ENCODE results near the gene TXNDC12.
"Not testable (repeated sequence)": the region's sequence is repeated elsewhere in the genome, so short reads cannot be mapped to it uniquely, and the experiment has no call there.

TXNDC12 gene

GRCh38 chr1:52045666-52046195 is 9.3 kb downstream of the TXNDC12 start:
- not testable (repeated sequence) for DNase-seq

- no peak for DNase-seq
Measured at GRCh38 chr1:52045236-52045635, 9.8 kb downstream of the TXNDC12 start.

- no peak for DNase-seq
Measured at GRCh38 chr1:52041551-52042185, 13.3 kb downstream of the TXNDC12 start.

DNA sequence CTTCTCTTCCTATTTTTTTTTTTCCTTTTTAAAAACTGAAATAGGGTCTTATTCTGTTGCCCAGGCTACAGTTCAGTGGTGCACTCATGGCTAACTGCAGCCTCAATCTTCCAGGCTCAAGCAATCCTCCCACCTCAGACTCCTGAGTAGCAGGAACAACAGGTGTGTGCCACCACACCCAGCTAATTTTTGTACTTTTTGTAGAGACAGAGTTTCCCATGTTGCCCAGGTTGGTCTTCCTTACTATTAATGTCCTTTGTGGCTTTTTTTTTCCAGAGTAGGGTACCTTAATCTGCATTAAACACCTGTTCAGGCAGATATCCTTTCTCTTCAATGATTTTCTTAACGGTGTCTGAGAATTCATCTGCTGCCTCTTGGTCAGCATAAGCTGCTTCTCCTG is 17.1 kb downstream of the TXNDC12 start:
- DNase-seq: no peak

DNA sequence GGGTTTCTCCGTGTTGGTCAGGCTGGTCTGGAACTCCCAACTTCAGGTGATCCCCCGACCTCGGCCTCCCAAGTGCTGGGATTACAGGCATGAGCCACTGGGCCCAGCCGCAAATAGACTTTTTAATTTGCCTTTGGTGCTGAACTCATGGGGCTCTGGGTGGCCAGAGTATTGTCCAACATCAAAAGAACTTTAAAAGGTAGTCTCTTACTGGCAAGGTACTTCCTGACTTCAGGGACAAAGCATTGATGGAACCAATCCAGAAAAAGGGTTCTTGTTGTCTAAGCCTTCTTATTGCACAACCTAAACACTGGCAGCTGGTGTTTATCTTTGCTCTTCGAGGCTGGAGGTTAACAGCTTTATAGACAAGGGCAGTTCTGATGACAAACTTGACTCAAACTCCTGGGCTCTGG is 17.6 kb downstream of the TXNDC12 start:
- DNase-seq: no peak

DNA sequence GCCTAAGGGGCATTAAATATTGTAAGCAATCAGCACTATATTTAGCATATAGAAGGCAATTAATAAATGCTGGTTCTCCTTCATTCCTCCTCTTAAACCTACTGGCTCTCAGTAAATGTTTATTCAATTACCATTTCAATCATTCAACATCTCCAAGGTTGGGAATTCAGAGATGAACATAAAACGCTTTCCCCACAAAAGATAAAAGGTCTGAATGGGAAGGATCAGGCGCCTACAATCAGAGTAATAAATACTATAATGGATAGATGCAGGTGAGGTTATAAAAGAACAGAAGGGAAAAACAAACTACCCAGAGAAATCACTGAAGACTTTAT is 21.0 kb downstream of the TXNDC12 start:
- DNase-seq: no peak

DNA sequence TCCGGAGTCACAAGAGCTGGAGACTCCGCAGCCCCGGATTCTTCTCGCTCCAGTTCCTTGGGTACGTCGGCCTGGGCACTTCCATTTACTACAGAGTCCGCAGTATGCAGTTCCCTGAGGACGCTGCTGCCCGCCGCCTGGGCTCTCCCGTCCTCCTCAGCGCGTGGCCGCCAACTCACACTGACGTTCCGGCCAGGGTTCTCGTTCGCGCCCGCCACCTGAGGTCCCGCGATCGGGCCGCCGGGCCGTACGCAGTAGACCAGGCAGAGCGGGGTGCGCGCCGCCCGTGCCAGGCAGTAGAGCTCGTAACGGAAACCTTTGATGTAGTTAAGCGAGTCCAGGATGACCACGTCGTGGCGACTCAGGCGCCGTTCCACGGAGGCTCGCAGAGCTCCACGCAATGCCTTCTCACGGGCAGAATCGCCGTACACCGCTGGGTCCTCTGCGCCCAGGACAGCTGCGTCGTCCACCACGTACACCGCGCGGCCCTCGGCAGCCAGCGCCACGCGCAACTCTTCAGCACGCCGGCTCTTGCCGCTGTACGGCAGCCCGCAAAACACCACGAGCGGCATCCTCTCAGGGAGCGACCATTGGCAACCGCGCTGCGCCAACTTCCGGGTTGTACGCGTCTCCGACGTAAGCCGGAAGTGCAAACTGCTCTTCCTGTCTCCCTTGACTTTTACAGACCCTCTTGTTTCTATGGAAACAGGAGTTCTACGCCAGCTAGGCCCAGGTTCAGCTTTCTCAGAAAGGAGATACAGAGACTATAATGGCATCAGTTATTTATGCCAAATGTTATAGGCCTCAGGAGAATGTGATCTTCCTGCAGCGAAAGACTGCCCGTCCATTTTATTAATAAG is 21.6 kb downstream of the TXNDC12 start, which contains the start of gene KTI12:
TSS of gene KTI12 (minus strand) at position 621 of the 860 bp plus-strand sequence. CDS start at position 572, 49 bp downstream.
- DNase-seq: peak; percentile 78

DNA sequence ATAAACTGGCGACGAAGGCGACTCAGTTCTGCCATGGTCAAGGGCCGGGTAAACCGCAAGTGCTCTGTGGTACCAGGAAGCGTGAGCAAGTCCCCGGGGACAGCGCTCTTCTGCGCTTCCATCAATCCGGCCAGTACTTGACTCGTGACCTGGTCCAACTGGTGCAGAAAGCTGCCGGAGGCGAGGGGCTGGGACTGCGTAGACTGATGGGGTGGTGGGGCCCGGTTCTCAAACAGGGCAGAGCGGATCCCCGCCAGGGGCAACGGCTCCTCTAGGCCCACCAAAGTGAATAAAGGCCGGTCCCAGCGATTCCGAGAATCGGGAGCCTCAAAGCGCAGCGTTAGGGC is 22.2 kb downstream of the TXNDC12 start:
- peak; percentile 6 for DNase-seq

GRCh38 chr1:52032124-52032784 is 22.7 kb downstream of the TXNDC12 start:
- DNase-seq: no peak

GRCh38 chr1:52028839-52029238 is 26.2 kb downstream of the TXNDC12 start:
- DNase-seq: not testable (repeated sequence)

DNA sequence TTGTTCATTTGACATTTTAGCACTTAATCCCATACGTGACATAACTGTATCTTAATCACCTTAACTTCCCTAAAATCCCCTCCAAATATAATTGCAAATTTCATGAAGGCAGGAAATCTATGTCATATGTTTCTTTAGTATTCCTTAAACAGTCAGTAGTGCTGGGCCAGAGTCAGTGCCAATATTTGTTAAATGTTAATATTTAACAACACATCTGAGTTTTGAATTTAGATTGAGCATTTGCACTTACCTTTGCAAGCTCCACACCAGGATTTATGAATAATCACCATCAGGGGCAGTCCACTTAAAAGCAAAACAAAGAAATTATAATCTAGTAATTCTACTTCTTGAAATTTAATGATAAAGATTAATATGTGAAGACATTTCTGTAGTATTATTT is 26.7 kb downstream of the TXNDC12 start:
- no peak for DNase-seq

DNA sequence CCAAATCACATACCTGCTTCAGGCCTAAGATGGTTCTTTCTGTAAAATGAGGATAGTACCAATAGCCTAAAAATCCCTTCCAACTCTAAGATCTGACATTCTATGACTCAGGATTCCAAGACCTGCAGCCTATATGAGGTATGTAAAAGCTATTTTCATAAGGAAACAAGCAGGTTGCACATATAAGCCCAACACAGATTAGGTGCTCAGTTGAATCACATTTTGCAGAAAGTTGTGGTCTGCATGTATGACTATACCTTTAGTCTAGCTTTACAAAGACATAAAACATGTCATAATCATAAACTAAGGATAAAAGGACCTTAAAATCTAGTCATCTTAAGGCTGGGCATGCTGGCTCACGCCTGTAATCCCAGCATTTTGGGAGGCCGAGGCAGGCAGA is 28.7 kb downstream of the TXNDC12 start:
- DNase-seq: no peak

- no peak for DNase-seq
Measured at GRCh38 chr1:52022133-52022532, 32.9 kb downstream of the TXNDC12 start.

- DNase-seq: no peak
Measured at GRCh38 chr1:52008071-52008809, 46.8 kb downstream of the TXNDC12 start.

- no peak for DNase-seq
Measured at GRCh38 chr1:52007215-52008002, 47.6 kb downstream of the TXNDC12 start.

- DNase-seq: not testable (repeated sequence)
Measured at GRCh38 chr1:52006081-52006553, 48.9 kb downstream of the TXNDC12 start.

DNA sequence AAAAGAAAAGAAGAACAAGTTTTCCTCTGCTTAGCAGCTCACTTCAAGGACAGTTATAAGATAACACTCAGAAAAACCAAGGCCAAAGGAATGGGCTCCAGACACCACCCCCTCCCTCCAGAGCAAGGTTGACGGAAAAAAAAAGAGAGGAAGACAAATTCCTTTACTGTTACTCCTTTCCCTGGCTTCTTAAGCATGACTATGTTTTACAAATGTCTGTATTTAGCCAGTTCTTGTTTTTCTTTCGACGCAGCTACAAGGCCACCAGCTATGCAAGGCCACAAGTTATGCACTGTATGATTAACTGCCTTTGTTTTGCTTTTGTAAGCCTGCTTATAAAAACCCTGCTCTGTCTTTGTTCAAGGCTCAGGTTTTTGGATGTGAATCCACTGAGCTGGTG is 49.4 kb downstream of the TXNDC12 start:
- DNase-seq: not testable (repeated sequence)

GRCh38 chr1:52003877-52004276 is 51.1 kb downstream of the TXNDC12 start:
- no peak for DNase-seq

GRCh38 chr1:52002038-52002917 is 52.7 kb downstream of the TXNDC12 start:
- no peak for DNase-seq

DNA sequence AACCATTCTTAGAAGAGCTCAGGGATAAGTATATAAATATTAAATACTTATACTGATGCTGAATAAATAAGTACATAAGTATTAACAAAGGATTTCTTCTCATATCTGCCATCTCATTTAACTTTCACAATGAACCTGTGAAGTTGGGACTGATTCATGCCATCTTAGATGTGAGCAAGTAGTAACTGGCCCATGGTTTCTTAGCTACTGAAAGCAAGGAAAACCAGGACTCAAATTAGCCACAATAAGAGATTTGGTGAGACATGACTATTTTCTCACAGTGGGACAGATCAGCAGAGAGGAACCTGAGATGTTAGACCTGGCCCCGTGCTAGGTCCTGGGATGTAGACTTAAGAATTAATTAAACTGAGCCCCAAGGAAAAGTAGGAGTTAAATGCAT is 56.3 kb downstream of the TXNDC12 start:
- no peak for DNase-seq

- no peak for DNase-seq
Measured at GRCh38 chr1:51997974-51998382, 57.0 kb downstream of the TXNDC12 start.
